Measurements from ENCODE around the gene MT3. TPM values are rescaled to one million over a fixed set of nuclear protein-coding genes. Genes with fewer than 3 reads are reported as not detected.

Gene MT3
- total and polyA plus RNA-seq, 2 experiments from 2014 or later = not detected

- TF ChIP-seq, protein P1, sequence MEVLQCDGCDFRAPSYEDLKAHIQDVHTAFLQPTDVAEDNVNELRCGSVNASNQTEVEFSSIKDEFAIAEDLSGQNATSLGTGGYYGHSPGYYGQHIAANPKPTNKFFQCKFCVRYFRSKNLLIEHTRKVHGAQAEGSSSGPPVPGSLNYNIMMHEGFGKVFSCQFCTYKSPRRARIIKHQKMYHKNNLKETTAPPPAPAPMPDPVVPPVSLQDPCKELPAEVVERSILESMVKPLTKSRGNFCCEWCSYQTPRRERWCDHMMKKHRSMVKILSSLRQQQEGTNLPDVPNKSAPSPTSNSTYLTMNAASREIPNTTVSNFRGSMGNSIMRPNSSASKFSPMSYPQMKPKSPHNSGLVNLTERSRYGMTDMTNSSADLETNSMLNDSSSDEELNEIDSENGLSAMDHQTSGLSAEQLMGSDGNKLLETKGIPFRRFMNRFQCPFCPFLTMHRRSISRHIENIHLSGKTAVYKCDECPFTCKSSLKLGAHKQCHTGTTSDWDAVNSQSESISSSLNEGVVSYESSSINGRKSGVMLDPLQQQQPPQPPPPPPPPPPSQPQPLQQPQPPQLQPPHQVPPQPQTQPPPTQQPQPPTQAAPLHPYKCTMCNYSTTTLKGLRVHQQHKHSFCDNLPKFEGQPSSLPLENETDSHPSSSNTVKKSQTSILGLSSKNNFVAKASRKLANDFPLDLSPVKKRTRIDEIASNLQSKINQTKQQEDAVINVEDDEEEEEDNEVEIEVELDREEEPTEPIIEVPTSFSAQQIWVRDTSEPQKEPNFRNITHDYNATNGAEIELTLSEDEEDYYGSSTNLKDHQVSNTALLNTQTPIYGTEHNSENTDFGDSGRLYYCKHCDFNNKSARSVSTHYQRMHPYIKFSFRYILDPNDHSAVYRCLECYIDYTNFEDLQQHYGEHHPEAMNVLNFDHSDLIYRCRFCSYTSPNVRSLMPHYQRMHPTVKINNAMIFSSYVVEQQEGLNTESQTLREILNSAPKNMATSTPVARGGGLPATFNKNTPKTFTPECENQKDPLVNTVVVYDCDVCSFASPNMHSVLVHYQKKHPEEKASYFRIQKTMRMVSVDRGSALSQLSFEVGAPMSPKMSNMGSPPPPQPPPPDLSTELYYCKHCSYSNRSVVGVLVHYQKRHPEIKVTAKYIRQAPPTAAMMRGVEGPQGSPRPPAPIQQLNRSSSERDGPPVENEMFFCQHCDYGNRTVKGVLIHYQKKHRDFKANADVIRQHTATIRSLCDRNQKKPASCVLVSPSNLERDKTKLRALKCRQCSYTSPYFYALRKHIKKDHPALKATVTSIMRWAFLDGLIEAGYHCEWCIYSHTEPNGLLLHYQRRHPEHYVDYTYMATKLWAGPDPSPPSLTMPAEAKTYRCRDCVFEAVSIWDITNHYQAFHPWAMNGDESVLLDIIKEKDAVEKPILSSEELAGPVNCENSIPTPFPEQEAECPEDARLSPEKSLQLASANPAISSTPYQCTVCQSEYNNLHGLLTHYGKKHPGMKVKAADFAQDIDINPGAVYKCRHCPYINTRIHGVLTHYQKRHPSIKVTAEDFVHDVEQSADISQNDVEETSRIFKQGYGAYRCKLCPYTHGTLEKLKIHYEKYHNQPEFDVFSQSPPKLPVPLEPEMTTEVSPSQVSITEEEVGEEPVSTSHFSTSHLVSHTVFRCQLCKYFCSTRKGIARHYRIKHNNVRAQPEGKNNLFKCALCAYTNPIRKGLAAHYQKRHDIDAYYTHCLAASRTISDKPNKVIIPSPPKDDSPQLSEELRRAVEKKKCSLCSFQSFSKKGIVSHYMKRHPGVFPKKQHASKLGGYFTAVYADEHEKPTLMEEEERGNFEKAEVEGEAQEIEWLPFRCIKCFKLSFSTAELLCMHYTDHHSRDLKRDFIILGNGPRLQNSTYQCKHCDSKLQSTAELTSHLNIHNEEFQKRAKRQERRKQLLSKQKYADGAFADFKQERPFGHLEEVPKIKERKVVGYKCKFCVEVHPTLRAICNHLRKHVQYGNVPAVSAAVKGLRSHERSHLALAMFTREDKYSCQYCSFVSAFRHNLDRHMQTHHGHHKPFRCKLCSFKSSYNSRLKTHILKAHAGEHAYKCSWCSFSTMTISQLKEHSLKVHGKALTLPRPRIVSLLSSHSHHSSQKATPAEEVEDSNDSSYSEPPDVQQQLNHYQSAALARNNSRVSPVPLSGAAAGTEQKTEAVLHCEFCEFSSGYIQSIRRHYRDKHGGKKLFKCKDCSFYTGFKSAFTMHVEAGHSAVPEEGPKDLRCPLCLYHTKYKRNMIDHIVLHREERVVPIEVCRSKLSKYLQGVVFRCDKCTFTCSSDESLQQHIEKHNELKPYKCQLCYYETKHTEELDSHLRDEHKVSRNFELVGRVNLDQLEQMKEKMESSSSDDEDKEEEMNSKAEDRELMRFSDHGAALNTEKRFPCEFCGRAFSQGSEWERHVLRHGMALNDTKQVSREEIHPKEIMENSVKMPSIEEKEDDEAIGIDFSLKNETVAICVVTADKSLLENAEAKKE (CRISPR knock-in tag; IDR thresholded peaks at IDR 0.05) = no peak
- TF ChIP-seq NANOG (IDR thresholded peaks at IDR 0.05; ENCODE audit: borderline replicate concordance) (no peak), ZNF331 (CRISPR knock-in tag; IDR thresholded peaks at IDR 0.05; ENCODE audit: low read depth) (no peak), EZH2 (IDR thresholded peaks at IDR 0.05; ENCODE audit: low read depth, unreplicated experiment) (no peak), CREB1 (CRISPR knock-in tag; IDR thresholded peaks at IDR 0.05; ENCODE audit: low read depth) (no peak), JUNB (IDR thresholded peaks at IDR 0.05; ENCODE audit: unreplicated experiment) (no peak), STAT1 (IDR thresholded peaks at IDR 0.05; ENCODE audit: unreplicated experiment) (no peak), CTCF (conservative IDR thresholded peaks at IDR 0.05; ENCODE audit: low read depth in 2 of 2) (no peak)
- TF ChIP-seq, protein P2, sequence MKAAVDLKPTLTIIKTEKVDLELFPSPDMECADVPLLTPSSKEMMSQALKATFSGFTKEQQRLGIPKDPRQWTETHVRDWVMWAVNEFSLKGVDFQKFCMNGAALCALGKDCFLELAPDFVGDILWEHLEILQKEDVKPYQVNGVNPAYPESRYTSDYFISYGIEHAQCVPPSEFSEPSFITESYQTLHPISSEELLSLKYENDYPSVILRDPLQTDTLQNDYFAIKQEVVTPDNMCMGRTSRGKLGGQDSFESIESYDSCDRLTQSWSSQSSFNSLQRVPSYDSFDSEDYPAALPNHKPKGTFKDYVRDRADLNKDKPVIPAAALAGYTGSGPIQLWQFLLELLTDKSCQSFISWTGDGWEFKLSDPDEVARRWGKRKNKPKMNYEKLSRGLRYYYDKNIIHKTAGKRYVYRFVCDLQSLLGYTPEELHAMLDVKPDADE (IDR thresholded peaks at IDR 0.05) = no peak
- Mint-ChIP-seq H3K36me3 (ENCODE audit: low read depth) (no peaks in the 10 kb centered on the region), H3K9me3 (no peaks in the 10 kb centered on the region), H3K27me3 (ENCODE audit: insufficient read depth, low read depth, poor library complexity) (peaks cover 3% of the 10 kb centered on the region), H3K27ac (no peak overlapping the region), H3K4me1 (no peaks in the 10 kb centered on the region; the same call in 2 of the 3 replicates), H3K4me3 (no peak overlapping the region)
- no peaks in the 10 kb centered on the region for H3F3A ChIP-seq (replicated peaks; ENCODE audit: low read depth)
- no peaks in the 10 kb centered on the region for H3K36me3 ChIP-seq (ENCODE audit: insufficient read depth)
- no peak overlapping the region for H3K4me2 ChIP-seq
- no peak overlapping the region for H3K4me3 ChIP-seq
- no peaks in the 10 kb centered on the region for H3K4me1 ChIP-seq (ENCODE audit: insufficient read depth)
- H4K20me1 ChIP-seq (replicated peaks; ENCODE audit: insufficient read depth) = no peaks in the 10 kb centered on the region
- H2AFZ ChIP-seq = no peak overlapping the region
- ATAC-seq = no peak
- no peaks in the 10 kb centered on the region for H3K27me3 ChIP-seq (ENCODE audit: insufficient read depth)
- H3K79me2 ChIP-seq (replicated peaks; ENCODE audit: insufficient read depth) = no peaks in the 10 kb centered on the region
- H3K27ac ChIP-seq (ENCODE audit: low read depth) = no peak overlapping the region
- DNase-seq (ENCODE audit: low spot score) = no peak
- H3K9me2 ChIP-seq (ENCODE audit: insufficient read depth) = no peaks in the 10 kb centered on the region
Observed at GRCh38 chr16:56559109-56559508, 30.2 kb upstream of the MT3 start.

Data from GM23338 (cell line).